Measurements from ENCODE around the gene CNN1. TPM values are rescaled to one million over a fixed set of nuclear protein-coding genes. Genes with fewer than 3 reads are reported as not detected.

CNN1 gene
- total RNA-seq, 1 experiment from 2014 or later: 0.98 TPM

DNA sequence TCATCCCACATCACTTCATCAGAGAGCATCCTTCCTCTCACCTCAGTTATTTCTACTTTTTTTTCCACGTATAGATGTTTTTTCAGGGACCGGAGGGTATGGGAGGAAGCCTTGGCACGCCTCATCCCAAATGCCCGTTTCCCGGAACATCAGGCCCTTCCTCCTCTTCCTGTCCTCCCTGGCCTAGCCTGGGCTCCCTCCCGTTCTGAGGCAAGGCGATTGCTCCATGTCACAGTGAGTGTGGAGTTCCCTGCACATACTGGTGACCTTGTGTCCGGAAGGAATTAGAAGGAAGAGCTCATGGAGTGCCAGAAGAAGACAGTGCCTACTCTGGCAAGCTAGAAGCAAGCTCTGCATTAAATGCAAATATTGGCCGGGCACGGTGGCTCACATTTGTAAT lies 57.5 kb downstream of the CNN1 start:
- Histone ChIP-seq H3K27ac (ENCODE audit: low read length) (no peak overlapping the region), H3K27me3 (ENCODE audit: control insufficient read depth, insufficient read depth, low read length) (no peaks in the 10 kb centered on the region), H3K4me3 (ENCODE audit: low read depth in 2 of 2, low read length in 2 of 2) (no peak overlapping the region), H3K4me1 (ENCODE audit: control insufficient read depth, insufficient read depth, low read length) (0 out of 2 replicates have a peak, but pooled peaks cover 6% of the 10 kb centered on the region), H3K9me3 (ENCODE audit: control insufficient read depth, insufficient read depth, low read depth, low read length) (no peaks in the 10 kb centered on the region), H3K36me3 (ENCODE audit: control insufficient read depth, insufficient read depth, low read length) (peaks cover 6% of the 10 kb centered on the region; the same call in 1 of the 2 replicates)
- no peak for DNase-seq (ENCODE audit: low read depth, low spot score)
- CTCF ChIA-PET: no interaction called here
- POLR2A ChIA-PET: no interaction called here
- no TSS peak for BruUV-seq (replicated peaks)
- intact Hi-C loops (cut with micrococcal nuclease; ENCODE audit: unreplicated experiment) (no loop called here), in situ Hi-C loops (cut with HindIII; ENCODE audit: low pct_unique_long_range_greater_than_20kb, low sequenced_read_pairs) (no loop called here)
- no peak for TF ChIP-seq SIN3A (IDR thresholded peaks at IDR 0.05; ENCODE audit: borderline replicate concordance, insufficient read depth, low read depth, low read length)
- TF ChIP-seq, protein P1, sequence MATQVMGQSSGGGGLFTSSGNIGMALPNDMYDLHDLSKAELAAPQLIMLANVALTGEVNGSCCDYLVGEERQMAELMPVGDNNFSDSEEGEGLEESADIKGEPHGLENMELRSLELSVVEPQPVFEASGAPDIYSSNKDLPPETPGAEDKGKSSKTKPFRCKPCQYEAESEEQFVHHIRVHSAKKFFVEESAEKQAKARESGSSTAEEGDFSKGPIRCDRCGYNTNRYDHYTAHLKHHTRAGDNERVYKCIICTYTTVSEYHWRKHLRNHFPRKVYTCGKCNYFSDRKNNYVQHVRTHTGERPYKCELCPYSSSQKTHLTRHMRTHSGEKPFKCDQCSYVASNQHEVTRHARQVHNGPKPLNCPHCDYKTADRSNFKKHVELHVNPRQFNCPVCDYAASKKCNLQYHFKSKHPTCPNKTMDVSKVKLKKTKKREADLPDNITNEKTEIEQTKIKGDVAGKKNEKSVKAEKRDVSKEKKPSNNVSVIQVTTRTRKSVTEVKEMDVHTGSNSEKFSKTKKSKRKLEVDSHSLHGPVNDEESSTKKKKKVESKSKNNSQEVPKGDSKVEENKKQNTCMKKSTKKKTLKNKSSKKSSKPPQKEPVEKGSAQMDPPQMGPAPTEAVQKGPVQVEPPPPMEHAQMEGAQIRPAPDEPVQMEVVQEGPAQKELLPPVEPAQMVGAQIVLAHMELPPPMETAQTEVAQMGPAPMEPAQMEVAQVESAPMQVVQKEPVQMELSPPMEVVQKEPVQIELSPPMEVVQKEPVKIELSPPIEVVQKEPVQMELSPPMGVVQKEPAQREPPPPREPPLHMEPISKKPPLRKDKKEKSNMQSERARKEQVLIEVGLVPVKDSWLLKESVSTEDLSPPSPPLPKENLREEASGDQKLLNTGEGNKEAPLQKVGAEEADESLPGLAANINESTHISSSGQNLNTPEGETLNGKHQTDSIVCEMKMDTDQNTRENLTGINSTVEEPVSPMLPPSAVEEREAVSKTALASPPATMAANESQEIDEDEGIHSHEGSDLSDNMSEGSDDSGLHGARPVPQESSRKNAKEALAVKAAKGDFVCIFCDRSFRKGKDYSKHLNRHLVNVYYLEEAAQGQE (IDR thresholded peaks at IDR 0.05; ENCODE audit: insufficient read depth in 1 of 2, low read depth in 2 of 2, low read length in 1 of 2): no peak
- no peak for TF ChIP-seq POLR2AphosphoS5 (IDR thresholded peaks at IDR 0.05; ENCODE audit: low read depth, low read length)
- TF ChIP-seq, protein P2, sequence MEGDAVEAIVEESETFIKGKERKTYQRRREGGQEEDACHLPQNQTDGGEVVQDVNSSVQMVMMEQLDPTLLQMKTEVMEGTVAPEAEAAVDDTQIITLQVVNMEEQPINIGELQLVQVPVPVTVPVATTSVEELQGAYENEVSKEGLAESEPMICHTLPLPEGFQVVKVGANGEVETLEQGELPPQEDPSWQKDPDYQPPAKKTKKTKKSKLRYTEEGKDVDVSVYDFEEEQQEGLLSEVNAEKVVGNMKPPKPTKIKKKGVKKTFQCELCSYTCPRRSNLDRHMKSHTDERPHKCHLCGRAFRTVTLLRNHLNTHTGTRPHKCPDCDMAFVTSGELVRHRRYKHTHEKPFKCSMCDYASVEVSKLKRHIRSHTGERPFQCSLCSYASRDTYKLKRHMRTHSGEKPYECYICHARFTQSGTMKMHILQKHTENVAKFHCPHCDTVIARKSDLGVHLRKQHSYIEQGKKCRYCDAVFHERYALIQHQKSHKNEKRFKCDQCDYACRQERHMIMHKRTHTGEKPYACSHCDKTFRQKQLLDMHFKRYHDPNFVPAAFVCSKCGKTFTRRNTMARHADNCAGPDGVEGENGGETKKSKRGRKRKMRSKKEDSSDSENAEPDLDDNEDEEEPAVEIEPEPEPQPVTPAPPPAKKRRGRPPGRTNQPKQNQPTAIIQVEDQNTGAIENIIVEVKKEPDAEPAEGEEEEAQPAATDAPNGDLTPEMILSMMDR (IDR thresholded peaks at IDR 0.05): no peak
- no peak for TF ChIP-seq TCF7L2 (IDR thresholded peaks at IDR 0.05; ENCODE audit: low read depth, low read length)
- no peak for ATAC-seq

DNA sequence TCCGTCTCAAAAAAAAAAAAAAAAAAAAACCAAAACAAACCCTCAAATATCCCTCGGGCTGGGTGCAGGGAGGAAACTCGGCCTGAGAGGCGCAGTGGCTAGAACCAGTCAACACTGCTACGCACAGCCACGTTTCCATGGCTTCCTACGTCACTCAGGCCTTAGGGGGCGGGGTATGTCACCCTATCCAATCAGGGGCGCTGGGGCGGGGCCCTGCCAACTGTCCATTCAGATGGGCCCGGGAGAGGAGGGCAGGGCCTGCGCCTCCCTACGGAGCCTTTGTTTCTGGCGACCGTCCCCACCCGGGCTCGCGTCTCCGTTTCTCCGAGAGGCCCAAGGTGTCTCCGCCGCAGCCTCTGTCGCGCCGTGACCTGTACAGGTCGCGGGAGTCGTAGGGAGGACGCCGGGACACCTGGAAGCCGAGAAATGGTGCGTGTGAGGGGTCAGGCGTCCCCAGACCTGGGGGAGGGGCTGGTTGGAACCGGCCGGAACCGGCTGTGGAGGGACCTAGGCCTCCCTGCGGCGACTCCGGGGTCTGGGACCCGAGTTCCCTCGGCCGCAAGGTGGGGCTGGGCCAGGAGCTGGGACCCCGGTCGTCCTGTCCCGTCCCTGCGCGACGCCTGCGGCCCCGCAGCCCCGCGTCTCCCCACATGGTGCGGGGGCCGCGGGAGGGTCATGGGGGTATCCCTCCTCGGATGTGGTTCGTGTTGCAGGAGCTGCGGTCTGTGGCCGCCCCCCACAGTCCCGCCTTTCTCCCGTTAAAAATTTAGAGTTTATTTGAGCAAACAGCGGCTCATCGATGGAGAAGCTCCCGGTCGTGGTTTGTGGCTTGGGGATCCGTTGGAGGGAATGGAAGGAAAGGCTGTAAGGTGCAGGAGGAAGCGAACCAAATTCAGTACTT lies 58.8 kb downstream of the CNN1 start, which contains the start of gene ZNF627:
Gene ZNF627 (plus strand): TSS at position 282 of the 901 bp plus-strand sequence. CDS start 145 bp downstream, at position 427.
- no peaks in the 10 kb centered on the region for H3K27me3 ChIP-seq (ENCODE audit: control insufficient read depth, insufficient read depth, low read length)
- H3K4me1 ChIP-seq (ENCODE audit: control insufficient read depth, insufficient read depth, low read length): 0 out of 2 replicates have a peak, but pooled peaks cover 6% of the 10 kb centered on the region
- in situ Hi-C loops (cut with HindIII; ENCODE audit: low pct_unique_long_range_greater_than_20kb, low sequenced_read_pairs): no loop called here
- ChIA-PET CTCF (interaction anchor here (0.7 kb wide), 1 partner anchor 115 kb away, joined by 8 read pairs; no protein-coding TSS in a partner anchor), POLR2A (interaction anchor here (0.6 kb wide), 2 partner anchors 288 to 471 kb away, joined by 7 to 13 read pairs; no protein-coding TSS in a partner anchor)
- peak within 1 kb of the TSS; percentile 82 to 93 for H3K4me3 ChIP-seq (ENCODE audit: low read depth in 2 of 2, low read length in 2 of 2)
- TF ChIP-seq TCF7L2 (IDR thresholded peaks at IDR 0.05; ENCODE audit: low read depth, low read length): no peak
- peak; percentile 52; the same call in 1 of the 2 replicates for TF ChIP-seq SIN3A (IDR thresholded peaks at IDR 0.05; ENCODE audit: borderline replicate concordance, insufficient read depth, low read depth, low read length)
- TF ChIP-seq, protein P2 (IDR thresholded peaks at IDR 0.05): no peak
- TF ChIP-seq, protein P1 (IDR thresholded peaks at IDR 0.05; ENCODE audit: insufficient read depth in 1 of 2, low read depth in 2 of 2, low read length in 1 of 2): no peak
- peak; percentile 91 for TF ChIP-seq POLR2AphosphoS5 (IDR thresholded peaks at IDR 0.05; ENCODE audit: low read depth, low read length)
- H3K27ac ChIP-seq (ENCODE audit: low read length): peak within 1 kb of the TSS; percentile 91
- ATAC-seq (peak; percentile 100), DNase-seq (ENCODE audit: low read depth, low spot score) (peak; percentile 79)
- intact Hi-C loops (cut with micrococcal nuclease; ENCODE audit: unreplicated experiment): no loop called here
- BruUV-seq (replicated peaks): no TSS peak
- H3K36me3 ChIP-seq (ENCODE audit: control insufficient read depth, insufficient read depth, low read length): peaks cover 6% of the 10 kb centered on the region; the same call in 1 of the 2 replicates
- peaks cover 2% of the 10 kb centered on the region; the same call in 1 of the 2 replicates for H3K9me3 ChIP-seq (ENCODE audit: control insufficient read depth, insufficient read depth, low read depth, low read length)

Measured in Panc1 (cell line).